GM18907 (cell line): Measurements from ENCODE around the gene ZNF469.
"Not testable (repeated sequence)": the region's sequence is repeated elsewhere in the genome, so short reads cannot be mapped to it uniquely, and the experiment has no call there.

Experiments used
- ATAC-seq: cut with Tn5 transposase; IDR thresholded peaks from one replicate; pipeline ENCODE4 v1.9.1; 2021; ENCODE audit warnings: mild to moderate bottlenecking, moderate library complexity; ENCODE audit not compliant: unreplicated experiment

The ZNF469 gene

GRCh38 chr16:88406096-88407041, 23.6 kb downstream of the ZNF469 start:
- ATAC-seq, result no peak

GRCh38 chr16:88407042-88407420, 24.3 kb downstream of the ZNF469 start:
- ATAC-seq, result no peak

GRCh38 chr16:88407807-88408206, 25.0 kb downstream of the ZNF469 start:
- ATAC-seq, result no peak

GRCh38 chr16:88408561-88409142, 25.9 kb downstream of the ZNF469 start:
- ATAC-seq, result no peak

GRCh38 chr16:88409296-88410065, 26.7 kb downstream of the ZNF469 start:
- no peak for ATAC-seq

GRCh38 chr16:88410297-88410968, 27.7 kb downstream of the ZNF469 start:
- not testable (repeated sequence) for ATAC-seq

- no peak for ATAC-seq
These were observed 29.3 kb downstream of the ZNF469 start for GRCh38 chr16:88411951-88412576.

- ATAC-seq, result no peak
These were observed 30.0 kb downstream of the ZNF469 start for GRCh38 chr16:88412766-88413165.

- no peak for ATAC-seq
These were observed 30.5 kb downstream of the ZNF469 start for GRCh38 chr16:88413231-88413630.

GRCh38 chr16:88413631-88414030, 30.9 kb downstream of the ZNF469 start:
- no peak for ATAC-seq

- ATAC-seq, result no peak
These were observed 32.0 kb downstream of the ZNF469 start for GRCh38 chr16:88414521-88415380.

GRCh38 chr16:88415381-88415705, 32.6 kb downstream of the ZNF469 start:
- no peak for ATAC-seq

- ATAC-seq, result no peak
These were observed 33.1 kb downstream of the ZNF469 start for GRCh38 chr16:88415713-88416323.

GRCh38 chr16:88416686-88417085, 33.9 kb downstream of the ZNF469 start:
- ATAC-seq, result no peak

- ATAC-seq, result no peak
These were observed 35.1 kb downstream of the ZNF469 start for GRCh38 chr16:88417684-88418476.

GRCh38 chr16:88418869-88419268, 36.1 kb downstream of the ZNF469 start:
- ATAC-seq, result no peak

GRCh38 chr16:88419790-88420189, 37.0 kb downstream of the ZNF469 start:
- ATAC-seq, result no peak

GRCh38 chr16:88420496-88420895, 37.7 kb downstream of the ZNF469 start:
- no peak for ATAC-seq

GRCh38 chr16:88421301-88421700, 38.5 kb downstream of the ZNF469 start:
- ATAC-seq, result no peak
